ENCODE results near the gene KDM6B.
"Not testable (repeated sequence)": the region's sequence is repeated elsewhere in the genome, so short reads cannot be mapped to it uniquely, and the experiment has no call there.

KDM6B gene

GRCh38 chr17:7833795-7834541, at the start of gene KDM6B:
Gene KDM6B (plus strand): TSS chr17:7834217. CDS start chr17:7845555, 11,338 bp downstream.
- Mint-ChIP-seq H3K4me1 (ENCODE audit: low read depth) (peaks cover 44% of the 10 kb centered on the region), H3K27ac (peak within 1 kb of the TSS; percentile 98), H3K36me3 (ENCODE audit: low read depth) (peaks cover 6% of the 10 kb centered on the region), H3K27me3 (no peaks in the 10 kb centered on the region), H3K4me3 (peak within 1 kb of the TSS; percentile 91), H3K9me3 (no peaks in the 10 kb centered on the region)
- DNase-seq: peak; percentile 93

GRCh38 chr17:7786866-7787265, 47.2 kb upstream of the KDM6B start:
- Mint-ChIP-seq H3K4me3 (no peak overlapping the region), H3K36me3 (ENCODE audit: low read depth) (no peaks in the 10 kb centered on the region), H3K4me1 (ENCODE audit: low read depth) (no peaks in the 10 kb centered on the region), H3K27ac (no peak overlapping the region), H3K9me3 (no peaks in the 10 kb centered on the region), H3K27me3 (peaks cover 12% of the 10 kb centered on the region)
- DNase-seq: no peak

- no peak overlapping the region for H3K27ac Mint-ChIP-seq
- DNase-seq: no peak
- H3K4me1 Mint-ChIP-seq (ENCODE audit: low read depth): no peaks in the 10 kb centered on the region
- H3K9me3 Mint-ChIP-seq: no peaks in the 10 kb centered on the region
- H3K27me3 Mint-ChIP-seq: no peaks in the 10 kb centered on the region
- no peak overlapping the region for H3K4me3 Mint-ChIP-seq
- no peaks in the 10 kb centered on the region for H3K36me3 Mint-ChIP-seq (ENCODE audit: low read depth)
Measured at GRCh38 chr17:7789131-7789530, 44.9 kb upstream of the KDM6B start.

DNA sequence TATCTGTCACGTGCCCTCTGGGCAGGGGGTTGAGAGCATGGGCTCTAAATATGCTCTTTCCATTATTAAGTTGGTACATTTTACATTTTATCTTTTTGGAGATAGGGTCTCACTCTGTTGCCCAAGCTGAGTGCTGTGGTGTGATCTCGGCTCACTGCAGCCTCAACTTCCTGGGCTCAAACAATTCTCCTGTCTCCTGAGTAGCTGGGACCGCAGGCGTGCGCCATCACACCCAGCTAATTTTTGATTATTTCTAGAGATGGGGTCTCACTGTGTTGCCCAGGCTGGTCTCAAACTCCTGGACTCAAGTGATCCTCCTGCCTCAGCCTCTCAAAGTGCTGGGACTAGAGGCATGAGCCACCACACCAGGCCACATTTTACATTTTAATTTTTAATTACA, 43.9 kb upstream of the KDM6B start:
- Mint-ChIP-seq H3K27ac (no peak overlapping the region), H3K9me3 (no peaks in the 10 kb centered on the region), H3K27me3 (no peaks in the 10 kb centered on the region), H3K4me1 (ENCODE audit: low read depth) (no peaks in the 10 kb centered on the region), H3K4me3 (no peak overlapping the region), H3K36me3 (ENCODE audit: low read depth) (no peaks in the 10 kb centered on the region)
- DNase-seq: no peak

DNA sequence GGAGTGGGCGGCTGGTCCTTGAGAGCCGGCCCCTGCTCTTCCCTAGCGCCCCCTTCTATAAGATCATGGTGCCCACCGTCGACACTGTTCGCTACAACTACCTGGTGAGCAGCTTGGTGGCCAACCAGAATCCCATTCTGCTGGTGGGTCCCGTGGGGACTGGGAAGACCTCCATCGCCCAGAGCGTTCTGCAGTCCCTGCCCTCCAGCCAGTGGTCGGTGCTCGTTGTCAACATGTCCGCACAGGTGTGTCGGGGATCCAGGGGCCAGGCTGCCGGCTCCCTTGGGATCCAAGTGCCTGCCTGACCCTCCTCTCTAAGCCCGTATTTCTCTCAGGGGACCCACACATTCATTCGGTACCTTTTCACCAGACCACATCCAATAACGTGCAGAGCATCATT, 41.4 kb upstream of the KDM6B start:
- no peak overlapping the region for H3K27ac Mint-ChIP-seq
- no peaks in the 10 kb centered on the region for H3K36me3 Mint-ChIP-seq (ENCODE audit: low read depth)
- DNase-seq: no peak
- H3K27me3 Mint-ChIP-seq: peaks cover 3% of the 10 kb centered on the region
- H3K9me3 Mint-ChIP-seq: no peaks in the 10 kb centered on the region
- no peaks in the 10 kb centered on the region for H3K4me1 Mint-ChIP-seq (ENCODE audit: low read depth)
- no peak overlapping the region for H3K4me3 Mint-ChIP-seq

DNA sequence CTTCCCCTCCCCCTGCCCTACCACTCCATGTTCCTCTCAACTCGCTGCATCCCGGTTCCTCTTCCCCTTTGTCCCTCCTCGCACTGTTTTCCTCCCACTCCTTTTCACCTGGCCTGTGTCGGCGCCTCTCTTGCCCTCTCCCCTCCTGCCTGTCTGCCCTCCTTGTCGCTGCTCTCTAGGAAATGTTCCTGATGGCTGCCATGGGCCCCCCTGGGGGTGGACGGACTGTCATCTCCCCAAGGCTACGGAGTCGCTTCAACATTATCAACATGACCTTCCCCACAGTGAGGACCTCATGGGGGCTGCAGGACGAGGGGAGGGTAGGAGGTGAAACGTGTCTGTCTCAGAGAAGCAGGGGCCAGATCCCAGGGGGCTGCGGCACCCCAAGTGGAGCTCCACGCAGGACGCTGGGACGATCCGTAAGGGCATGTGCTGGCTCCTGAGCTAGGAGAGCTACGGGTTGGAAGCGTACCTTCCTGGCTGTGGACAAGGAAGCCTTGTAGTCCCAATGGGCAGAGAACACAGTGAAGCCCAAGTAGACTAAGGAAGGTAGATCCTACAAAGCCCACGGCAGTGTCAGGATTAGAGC, 39.8 kb upstream of the KDM6B start:
- Mint-ChIP-seq H3K4me3 (no peak overlapping the region), H3K4me1 (ENCODE audit: low read depth) (no peaks in the 10 kb centered on the region), H3K27me3 (peaks cover 3% of the 10 kb centered on the region), H3K27ac (no peak overlapping the region), H3K36me3 (ENCODE audit: low read depth) (no peaks in the 10 kb centered on the region), H3K9me3 (no peaks in the 10 kb centered on the region)
- DNase-seq: no peak

DNA sequence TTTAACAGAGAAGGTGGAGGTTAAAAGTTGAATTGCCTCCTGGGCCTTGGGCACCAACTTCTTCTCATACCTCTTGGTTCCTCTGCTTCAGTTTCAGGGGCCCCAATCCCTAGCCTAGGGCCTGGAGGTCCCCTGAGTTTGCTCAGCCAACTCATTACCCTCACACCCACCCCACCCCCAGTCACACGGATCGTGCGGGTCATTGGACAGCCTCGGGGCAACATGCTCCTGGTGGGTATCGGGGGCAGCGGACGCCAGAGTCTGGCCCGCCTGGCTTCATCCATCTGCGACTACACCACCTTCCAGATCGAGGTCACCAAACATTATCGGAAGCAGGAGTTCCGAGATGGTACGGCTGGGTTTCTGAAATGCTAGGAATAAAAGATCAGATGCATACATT, 36.0 kb upstream of the KDM6B start:
- no peak for DNase-seq
- Mint-ChIP-seq H3K27me3 (peaks cover 3% of the 10 kb centered on the region), H3K9me3 (no peaks in the 10 kb centered on the region), H3K4me1 (ENCODE audit: low read depth) (no peaks in the 10 kb centered on the region), H3K4me3 (no peak overlapping the region), H3K36me3 (ENCODE audit: low read depth) (no peaks in the 10 kb centered on the region), H3K27ac (no peak overlapping the region)

DNA sequence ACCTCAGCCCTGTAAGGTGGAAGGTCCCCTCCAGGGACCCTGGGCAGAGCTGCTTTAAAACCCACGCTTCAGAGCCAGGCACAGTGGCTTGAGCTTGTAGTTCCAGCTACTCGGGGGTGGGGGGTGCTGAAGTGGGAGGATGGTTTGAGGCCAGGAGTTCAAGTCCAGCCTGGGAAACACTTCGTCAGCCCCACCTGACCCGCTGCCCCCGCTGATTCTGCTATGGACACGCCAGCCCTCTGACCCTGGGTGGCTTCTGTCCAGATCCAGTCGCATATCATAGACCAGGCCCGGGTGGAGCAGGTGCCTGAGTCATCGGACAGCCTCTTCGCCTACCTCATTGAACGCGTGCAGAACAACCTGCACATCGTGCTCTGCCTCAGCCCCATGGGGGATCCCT, 35.2 kb upstream of the KDM6B start:
- Mint-ChIP-seq H3K9me3 (no peaks in the 10 kb centered on the region), H3K4me3 (no peak overlapping the region), H3K27me3 (peaks cover 6% of the 10 kb centered on the region), H3K4me1 (ENCODE audit: low read depth) (no peaks in the 10 kb centered on the region), H3K36me3 (ENCODE audit: low read depth) (no peaks in the 10 kb centered on the region), H3K27ac (no peak overlapping the region)
- DNase-seq: no peak

DNA sequence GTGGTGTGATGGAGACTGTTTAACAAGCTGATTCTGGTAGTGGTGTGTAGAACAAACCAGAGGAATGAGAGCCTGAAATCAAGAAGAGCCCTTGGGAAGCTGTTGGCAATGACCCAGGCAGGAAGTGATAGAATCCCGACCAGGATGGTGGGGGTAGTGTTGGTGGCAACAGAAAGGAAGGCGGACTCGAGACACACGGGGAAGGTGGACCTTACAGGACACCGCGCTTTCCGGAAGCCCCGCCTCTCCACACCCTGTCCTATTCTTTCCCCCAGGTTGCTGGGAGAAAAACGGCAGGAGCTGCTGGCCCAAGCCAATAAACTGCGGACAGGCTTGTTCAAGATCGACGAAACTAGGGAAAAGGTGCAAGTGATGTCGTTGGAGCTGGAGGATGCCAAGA, 30.0 kb upstream of the KDM6B start:
- H3K4me1 Mint-ChIP-seq (ENCODE audit: low read depth): no peaks in the 10 kb centered on the region
- peaks cover 8% of the 10 kb centered on the region for H3K27me3 Mint-ChIP-seq
- H3K4me3 Mint-ChIP-seq: no peak overlapping the region
- H3K9me3 Mint-ChIP-seq: no peaks in the 10 kb centered on the region
- no peaks in the 10 kb centered on the region for H3K36me3 Mint-ChIP-seq (ENCODE audit: low read depth)
- no peak overlapping the region for H3K27ac Mint-ChIP-seq
- DNase-seq: no peak

DNA sequence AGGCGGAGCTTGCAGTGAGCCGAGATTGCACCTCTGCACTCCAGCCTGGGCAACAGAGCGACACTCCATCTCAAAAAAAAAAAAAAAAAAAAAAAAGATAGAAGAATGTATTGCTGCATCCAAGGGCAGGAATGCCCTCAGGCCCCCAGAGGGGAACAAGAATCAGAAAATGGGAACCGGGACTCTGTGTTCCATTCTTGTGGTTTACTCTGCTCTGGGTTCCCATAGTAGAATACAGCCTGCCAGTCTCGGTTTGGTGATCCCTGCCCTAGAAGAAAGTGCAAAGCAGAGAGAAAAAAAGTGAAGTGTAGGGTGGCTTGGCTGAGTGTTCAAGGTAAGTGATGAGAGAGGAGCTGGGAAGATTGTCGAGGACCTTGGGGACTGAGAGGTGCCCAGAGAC, 27.4 kb upstream of the KDM6B start:
- no peak for DNase-seq
- peaks cover 4% of the 10 kb centered on the region for H3K4me1 Mint-ChIP-seq (ENCODE audit: low read depth)
- no peak overlapping the region for H3K4me3 Mint-ChIP-seq
- peaks cover 8% of the 10 kb centered on the region for H3K27me3 Mint-ChIP-seq
- no peak overlapping the region for H3K27ac Mint-ChIP-seq
- H3K9me3 Mint-ChIP-seq: no peaks in the 10 kb centered on the region
- H3K36me3 Mint-ChIP-seq (ENCODE audit: low read depth): no peaks in the 10 kb centered on the region

DNA sequence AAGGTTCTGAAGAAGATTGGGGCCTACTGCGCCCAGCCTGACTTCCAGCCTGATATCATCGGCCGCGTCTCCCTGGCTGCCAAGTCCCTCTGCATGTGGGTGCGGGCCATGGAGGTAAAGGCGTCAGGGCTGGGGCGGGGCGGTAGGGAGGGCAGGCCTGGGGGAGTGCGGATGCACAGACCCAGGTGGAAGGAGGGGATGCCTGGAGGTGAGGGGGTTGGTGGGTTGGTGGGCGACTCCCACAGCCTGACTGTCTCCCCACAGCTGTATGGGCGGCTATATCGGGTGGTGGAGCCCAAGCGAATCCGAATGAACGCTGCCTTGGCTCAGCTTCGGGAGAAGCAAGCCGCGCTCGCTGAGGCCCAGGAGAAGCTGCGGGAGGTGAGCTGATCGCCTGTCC, 26.8 kb upstream of the KDM6B start:
- no peaks in the 10 kb centered on the region for H3K9me3 Mint-ChIP-seq
- peaks cover 8% of the 10 kb centered on the region for H3K27me3 Mint-ChIP-seq
- no peak overlapping the region for H3K4me3 Mint-ChIP-seq
- peaks cover 4% of the 10 kb centered on the region for H3K4me1 Mint-ChIP-seq (ENCODE audit: low read depth)
- no peak for DNase-seq
- H3K27ac Mint-ChIP-seq: no peak overlapping the region
- no peaks in the 10 kb centered on the region for H3K36me3 Mint-ChIP-seq (ENCODE audit: low read depth)

DNA sequence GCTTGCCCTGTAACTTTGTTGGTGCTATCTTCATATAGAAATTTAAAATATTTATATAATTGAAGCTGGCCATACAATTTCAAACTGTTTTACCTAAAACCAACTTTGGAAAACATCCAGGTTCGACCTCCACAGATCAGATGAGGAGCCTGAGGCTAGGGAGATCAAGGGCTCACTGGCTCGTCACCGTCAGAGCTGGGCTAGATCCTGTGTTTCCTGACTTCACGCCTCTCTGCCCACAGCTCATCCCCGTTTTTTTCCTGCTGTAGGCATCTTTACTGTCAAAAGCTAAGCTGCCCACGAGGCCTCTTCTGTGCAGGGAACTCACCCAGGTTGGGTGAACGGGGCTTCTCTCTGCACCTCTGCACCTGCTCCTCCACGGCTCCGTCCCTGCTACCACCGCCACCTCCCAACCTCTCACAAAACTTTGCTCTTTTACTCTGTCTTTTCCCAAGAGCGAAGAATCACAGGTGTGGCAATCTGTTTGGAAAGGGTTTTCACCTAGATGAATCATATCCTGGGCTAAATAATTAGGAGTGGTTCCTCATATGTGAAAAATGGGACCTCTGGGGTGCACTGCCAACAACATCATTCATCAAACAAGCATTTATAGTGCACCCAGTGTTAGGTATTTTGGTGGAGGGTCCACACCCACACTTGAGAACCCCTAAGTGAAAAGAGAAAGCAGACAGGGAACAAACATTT, 24.8 kb upstream of the KDM6B start:
- no peaks in the 10 kb centered on the region for H3K9me3 Mint-ChIP-seq
- peaks cover under 1% of the 10 kb centered on the region for H3K27me3 Mint-ChIP-seq
- H3K36me3 Mint-ChIP-seq (ENCODE audit: low read depth): no peaks in the 10 kb centered on the region
- DNase-seq: no peak
- H3K4me1 Mint-ChIP-seq (ENCODE audit: low read depth): peaks cover 4% of the 10 kb centered on the region
- no peak overlapping the region for H3K27ac Mint-ChIP-seq
- no peak overlapping the region for H3K4me3 Mint-ChIP-seq

DNA sequence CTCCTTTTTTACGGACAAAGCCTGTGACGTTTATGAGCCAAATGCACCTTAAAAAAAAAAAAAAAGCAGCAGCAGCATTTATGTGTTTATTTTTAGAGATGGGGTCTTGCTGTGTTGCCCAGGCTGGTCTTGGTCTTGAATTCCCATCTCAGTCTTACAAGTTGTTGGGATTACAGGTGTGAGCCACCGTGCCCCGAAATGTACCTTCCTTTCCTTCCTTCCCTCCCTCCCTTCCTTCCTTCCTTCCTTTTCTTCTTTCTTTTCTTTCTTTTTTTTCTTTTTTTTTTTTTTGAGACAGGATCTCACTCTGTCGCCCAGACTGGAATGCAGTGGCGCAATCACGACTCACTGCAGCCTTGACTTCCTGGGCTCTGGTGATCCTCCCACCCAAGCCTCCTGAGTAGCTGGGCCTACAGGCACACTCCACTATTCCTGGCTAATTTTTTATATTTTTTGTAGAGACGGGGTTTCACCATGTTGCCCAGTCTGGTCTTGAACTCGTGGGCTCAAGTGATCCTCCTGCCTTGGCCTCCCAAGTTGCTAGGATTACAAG, 24.1 kb upstream of the KDM6B start:
- H3K36me3 Mint-ChIP-seq (ENCODE audit: low read depth); H3K4me1 Mint-ChIP-seq (ENCODE audit: low read depth); H3K4me3 Mint-ChIP-seq; H3K27me3 Mint-ChIP-seq; H3K27ac Mint-ChIP-seq; H3K9me3 Mint-ChIP-seq; DNase-seq: not testable (repeated sequence)

GRCh38 chr17:7811251-7811650, 22.8 kb upstream of the KDM6B start:
- Mint-ChIP-seq H3K4me1 (ENCODE audit: low read depth) (peaks cover 4% of the 10 kb centered on the region), H3K4me3 (no peak overlapping the region), H3K36me3 (ENCODE audit: low read depth) (no peaks in the 10 kb centered on the region), H3K27ac (no peak overlapping the region), H3K27me3 (no peaks in the 10 kb centered on the region), H3K9me3 (no peaks in the 10 kb centered on the region)
- DNase-seq: no peak

GRCh38 chr17:7814969-7815368, 19.0 kb upstream of the KDM6B start:
- Mint-ChIP-seq H3K4me3 (no peak overlapping the region), H3K27ac (no peak overlapping the region), H3K36me3 (ENCODE audit: low read depth) (no peaks in the 10 kb centered on the region), H3K4me1 (ENCODE audit: low read depth) (peaks cover 4% of the 10 kb centered on the region), H3K27me3 (no peaks in the 10 kb centered on the region), H3K9me3 (no peaks in the 10 kb centered on the region)
- DNase-seq: no peak

Measured in activated T-cell treated with anti-CD3 and anti-CD28 coated beads, Interleukin-2, amount 50 U/mL, for 24 hours (primary cell).